DND-41 (cell line): Measurements from ENCODE around the gene EXOSC2.

Experiments used
- CTCF ChIP-seq: IDR thresholded peaks from 2 replicates; pipeline ENCODE4 v1.5.1; 2012; ENCODE audit warnings: borderline replicate concordance, low read length, moderate library complexity, mild to moderate bottlenecking; ENCODE audit not compliant: poor library complexity, severe bottlenecking; ENCODE audit errors: extremely low read depth
- EZH2 ChIP-seq: IDR thresholded peaks from 3 replicates; pipeline ENCODE4 v1.6.1; 2012; ENCODE audit warnings: borderline replicate concordance, low read depth, mild to moderate bottlenecking, moderate library complexity, low read length, inconsistent platforms; ENCODE audit not compliant: severe bottlenecking

GRCh38 chr9:130675396-130675795, 18.2 kb upstream of the EXOSC2 start:
- no peak for TF ChIP-seq CTCF
- TF ChIP-seq EZH2, result no peak
